ENCODE data around the gene TASP1. TPM values are rescaled to one million over a fixed set of nuclear protein-coding genes. Genes with fewer than 3 reads are reported as not detected.

TASP1 gene
- total and polyA plus RNA-seq, 2 donors (not counting 1 experiment from before 2014, with no cell fraction given) = 6.4 to 23.9 TPM

DNA sequence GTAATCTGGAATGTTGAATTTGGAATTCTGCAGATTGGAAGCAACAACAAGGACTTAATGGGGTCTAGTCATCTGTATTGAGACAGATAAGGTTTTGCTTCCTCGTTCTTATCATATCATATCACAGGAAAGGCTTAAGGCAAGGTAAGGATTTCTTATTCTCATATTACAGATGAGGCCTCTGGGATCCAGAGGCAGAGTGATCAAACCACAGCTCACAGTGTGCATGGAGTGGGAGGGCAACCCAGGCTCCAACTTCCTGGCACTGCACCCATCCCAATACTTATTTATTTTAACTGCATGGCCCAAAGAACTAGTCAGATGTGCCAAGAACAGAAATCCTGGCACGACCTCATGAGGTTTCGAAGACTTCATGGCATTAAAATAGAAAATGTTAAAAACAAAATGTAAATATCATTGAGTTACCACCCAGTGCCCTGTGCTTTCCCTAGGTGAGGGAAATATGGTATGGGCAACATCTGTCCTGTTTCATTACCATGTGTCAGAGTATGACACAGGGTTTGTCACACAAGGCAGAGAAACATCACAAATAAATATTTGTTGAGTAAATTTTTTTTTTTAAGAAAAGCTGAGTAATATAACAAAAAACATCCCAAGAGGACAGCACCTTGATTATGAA lies 225.8 kb downstream of the TASP1 start:
- H3K4me2 ChIP-seq (replicated peaks; ENCODE audit: low read depth, low read length, poor library complexity, severe bottlenecking) = no peak overlapping the region
- intact Hi-C loops (cut with micrococcal nuclease) = no loop called here
- H3K79me2 ChIP-seq (ENCODE audit: control insufficient read depth, insufficient read depth, low read length) = no peaks in the 10 kb centered on the region
- H3K36me3 ChIP-seq (replicated peaks in 1 of 2; ENCODE audit: control extremely low read depth in 1 of 2, control insufficient read depth in 1 of 2, extremely low read depth in 1 of 2, insufficient read depth in 2 of 2, low read length in 1 of 2) = peaks cover 2 to 9% of the 10 kb centered on the region in 2 experiments
- no peaks in the 10 kb centered on the region for H3K4me1 ChIP-seq (ENCODE audit: control insufficient read depth in 2 of 2, insufficient read depth in 2 of 2, low read length in 2 of 2)
- ChIA-PET CTCF (no interaction called here), POLR2A (no interaction called here)
- Mint-ChIP-seq H3K4me3 (no peak overlapping the region), H3K4me1 (no peaks in the 10 kb centered on the region), H3K27ac (no peak overlapping the region), H3K27me3 (no peaks in the 10 kb centered on the region), H3K9me3 (ENCODE audit: insufficient read depth) (no peaks in the 10 kb centered on the region)
- no peaks in the 10 kb centered on the region for H4K20me1 ChIP-seq (ENCODE audit: control insufficient read depth, insufficient read depth, low read length, poor library complexity, severe bottlenecking)
- no peaks in the 10 kb centered on the region for H3K9me3 ChIP-seq (ENCODE audit: control extremely low read depth in 1 of 3, control insufficient read depth in 2 of 3, insufficient read depth in 1 of 3, low read length in 2 of 3)
- H3K27me3 ChIP-seq (replicated peaks in 1 of 4; ENCODE audit: control extremely low read depth in 1 of 4, control insufficient read depth in 3 of 4, insufficient read depth in 4 of 4, low read length in 3 of 4) = no peaks in the 10 kb centered on the region
- H3K9ac ChIP-seq (ENCODE audit: low read length) = no peak overlapping the region
- no peak overlapping the region for H3K4me3 ChIP-seq (ENCODE audit: control extremely low read depth in 1 of 5, extremely low read depth in 1 of 5, insufficient read depth in 1 of 5, low read depth in 2 of 5, low read length in 4 of 5)
- no peak overlapping the region for H2AFZ ChIP-seq (ENCODE audit: insufficient read depth, low read depth, low read length, poor library complexity, severe bottlenecking)
- DNase-seq = no peak
- TF ChIP-seq, protein P1, sequence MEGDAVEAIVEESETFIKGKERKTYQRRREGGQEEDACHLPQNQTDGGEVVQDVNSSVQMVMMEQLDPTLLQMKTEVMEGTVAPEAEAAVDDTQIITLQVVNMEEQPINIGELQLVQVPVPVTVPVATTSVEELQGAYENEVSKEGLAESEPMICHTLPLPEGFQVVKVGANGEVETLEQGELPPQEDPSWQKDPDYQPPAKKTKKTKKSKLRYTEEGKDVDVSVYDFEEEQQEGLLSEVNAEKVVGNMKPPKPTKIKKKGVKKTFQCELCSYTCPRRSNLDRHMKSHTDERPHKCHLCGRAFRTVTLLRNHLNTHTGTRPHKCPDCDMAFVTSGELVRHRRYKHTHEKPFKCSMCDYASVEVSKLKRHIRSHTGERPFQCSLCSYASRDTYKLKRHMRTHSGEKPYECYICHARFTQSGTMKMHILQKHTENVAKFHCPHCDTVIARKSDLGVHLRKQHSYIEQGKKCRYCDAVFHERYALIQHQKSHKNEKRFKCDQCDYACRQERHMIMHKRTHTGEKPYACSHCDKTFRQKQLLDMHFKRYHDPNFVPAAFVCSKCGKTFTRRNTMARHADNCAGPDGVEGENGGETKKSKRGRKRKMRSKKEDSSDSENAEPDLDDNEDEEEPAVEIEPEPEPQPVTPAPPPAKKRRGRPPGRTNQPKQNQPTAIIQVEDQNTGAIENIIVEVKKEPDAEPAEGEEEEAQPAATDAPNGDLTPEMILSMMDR (IDR thresholded peaks at IDR 0.05) = no peak
- no peak for TF ChIP-seq EZH2 (IDR thresholded peaks at IDR 0.05; ENCODE audit: borderline replicate concordance, insufficient read depth, low read depth, low read length, poor library complexity, severe bottlenecking)
- ATAC-seq (ENCODE audit: low read depth) = no peak
- H3K27ac ChIP-seq (ENCODE audit: low read length in 2 of 2) = no peak overlapping the region
- no CpG with 5 or more reads among the region's 3 CpGs for WGBS (ENCODE audit: insufficient coverage)

DNA sequence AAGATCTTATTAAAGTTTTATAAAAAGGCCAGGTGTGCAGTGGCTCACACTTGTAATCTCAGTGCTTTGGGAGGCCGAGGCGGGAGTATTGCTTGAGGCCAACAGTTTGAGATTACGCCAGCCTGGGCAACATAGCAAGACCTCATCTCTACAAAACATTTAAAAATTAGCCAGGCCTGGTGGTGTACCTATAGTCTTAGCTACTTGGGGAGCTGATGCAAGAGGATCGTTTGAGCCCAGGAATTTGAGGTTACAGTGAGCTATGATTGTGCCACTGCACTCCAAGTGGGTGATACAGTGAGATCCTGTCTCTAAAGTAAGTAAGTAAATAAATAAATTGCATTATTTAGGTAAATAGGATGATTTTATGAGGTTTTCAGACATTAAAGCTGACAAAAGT lies 234.4 kb downstream of the TASP1 start:
- no peaks in the 10 kb centered on the region for H3K79me2 ChIP-seq (ENCODE audit: control insufficient read depth, insufficient read depth, low read length)
- intact Hi-C loops (cut with micrococcal nuclease) = no loop called here
- no peak overlapping the region for H3K9ac ChIP-seq (ENCODE audit: low read length)
- DNase-seq = no peak
- H3K4me3 ChIP-seq (ENCODE audit: control extremely low read depth in 1 of 5, extremely low read depth in 1 of 5, insufficient read depth in 1 of 5, low read depth in 2 of 5, low read length in 4 of 5) = no peak overlapping the region
- no peaks in the 10 kb centered on the region for H3K36me3 ChIP-seq (replicated peaks in 1 of 2; ENCODE audit: control extremely low read depth in 1 of 2, control insufficient read depth in 1 of 2, extremely low read depth in 1 of 2, insufficient read depth in 2 of 2, low read length in 1 of 2)
- no peak for TF ChIP-seq EZH2 (IDR thresholded peaks at IDR 0.05; ENCODE audit: borderline replicate concordance, insufficient read depth, low read depth, low read length, poor library complexity, severe bottlenecking)
- TF ChIP-seq, protein P1 (IDR thresholded peaks at IDR 0.05) = no peak
- Mint-ChIP-seq H3K27ac (no peak overlapping the region), H3K9me3 (ENCODE audit: insufficient read depth) (no peaks in the 10 kb centered on the region), H3K4me1 (no peaks in the 10 kb centered on the region), H3K27me3 (no peaks in the 10 kb centered on the region), H3K4me3 (no peak overlapping the region)
- POLR2A ChIA-PET = no interaction called here
- no peak overlapping the region for H3K4me2 ChIP-seq (replicated peaks; ENCODE audit: low read depth, low read length, poor library complexity, severe bottlenecking)
- no CpG with 5 or more reads among the region's 4 CpGs for WGBS (ENCODE audit: insufficient coverage)
- no peaks in the 10 kb centered on the region for H4K20me1 ChIP-seq (ENCODE audit: control insufficient read depth, insufficient read depth, low read length, poor library complexity, severe bottlenecking)
- CTCF ChIA-PET = no interaction called here
- H3K27ac ChIP-seq (ENCODE audit: low read length in 2 of 2) = no peak overlapping the region
- no peaks in the 10 kb centered on the region for H3K9me3 ChIP-seq (ENCODE audit: control extremely low read depth in 1 of 3, control insufficient read depth in 2 of 3, insufficient read depth in 1 of 3, low read length in 2 of 3)
- H2AFZ ChIP-seq (ENCODE audit: insufficient read depth, low read depth, low read length, poor library complexity, severe bottlenecking) = no peak overlapping the region
- no peaks in the 10 kb centered on the region for H3K4me1 ChIP-seq (ENCODE audit: control insufficient read depth in 2 of 2, insufficient read depth in 2 of 2, low read length in 2 of 2)
- ATAC-seq (ENCODE audit: low read depth) = no peak
- H3K27me3 ChIP-seq (replicated peaks in 1 of 4; ENCODE audit: control extremely low read depth in 1 of 4, control insufficient read depth in 3 of 4, insufficient read depth in 4 of 4, low read length in 3 of 4) = no peaks in the 10 kb centered on the region

Measured in B cell (primary cell).